GM21737 (cell line): ENCODE measurements around the gene ZNF112.
"Not testable (repeated sequence)": the region's sequence is repeated elsewhere in the genome, so short reads cannot be mapped to it uniquely, and the experiment has no call there.

Source experiments
- ATAC-seq: cut with Tn5 transposase; IDR thresholded peaks from one replicate; pipeline ENCODE4 v1.9.1; 2021; ENCODE audit warnings: mild to moderate bottlenecking, moderate library complexity; ENCODE audit not compliant: unreplicated experiment

Gene ZNF112

DNA sequence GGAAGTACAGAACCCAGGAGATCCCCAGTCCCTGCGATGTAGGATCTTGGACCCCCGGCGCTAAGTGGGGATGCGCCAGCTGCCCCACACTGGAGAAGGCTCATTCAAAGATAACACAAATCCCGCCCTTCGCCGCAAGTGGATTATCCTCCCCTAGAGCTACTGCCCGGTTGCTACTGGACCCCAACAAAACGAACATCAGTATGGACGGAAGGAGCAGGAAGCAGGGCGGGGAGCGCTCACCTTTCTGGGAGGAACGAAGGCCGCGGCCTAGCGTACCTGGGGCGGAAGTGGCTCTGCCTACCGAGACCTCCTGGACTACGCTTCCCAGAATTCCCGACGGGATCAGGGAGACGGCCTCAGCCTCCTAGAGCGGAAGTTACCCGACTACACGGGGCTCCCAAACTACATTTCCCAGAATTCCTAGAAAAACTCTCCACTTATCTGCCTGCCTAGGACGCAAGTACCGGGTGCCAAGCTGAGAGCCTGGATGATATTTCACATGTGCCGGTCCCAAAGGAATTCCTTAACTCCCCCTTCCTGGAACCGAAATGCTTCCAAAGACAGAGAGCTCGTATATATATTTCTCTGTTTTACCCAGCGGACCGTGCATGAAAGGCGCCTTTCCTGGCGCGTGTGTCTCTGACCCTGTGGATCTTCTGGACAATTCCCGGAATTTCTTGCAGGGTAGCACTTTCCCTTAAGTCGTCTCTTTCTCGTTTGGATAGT, at the start of gene ZNF112:
ZNF112 (minus strand) TSS at position 298 of the 729 bp plus-strand sequence. CDS start 16,141 bp downstream, outside the sequence.
- no peak for ATAC-seq

DNA sequence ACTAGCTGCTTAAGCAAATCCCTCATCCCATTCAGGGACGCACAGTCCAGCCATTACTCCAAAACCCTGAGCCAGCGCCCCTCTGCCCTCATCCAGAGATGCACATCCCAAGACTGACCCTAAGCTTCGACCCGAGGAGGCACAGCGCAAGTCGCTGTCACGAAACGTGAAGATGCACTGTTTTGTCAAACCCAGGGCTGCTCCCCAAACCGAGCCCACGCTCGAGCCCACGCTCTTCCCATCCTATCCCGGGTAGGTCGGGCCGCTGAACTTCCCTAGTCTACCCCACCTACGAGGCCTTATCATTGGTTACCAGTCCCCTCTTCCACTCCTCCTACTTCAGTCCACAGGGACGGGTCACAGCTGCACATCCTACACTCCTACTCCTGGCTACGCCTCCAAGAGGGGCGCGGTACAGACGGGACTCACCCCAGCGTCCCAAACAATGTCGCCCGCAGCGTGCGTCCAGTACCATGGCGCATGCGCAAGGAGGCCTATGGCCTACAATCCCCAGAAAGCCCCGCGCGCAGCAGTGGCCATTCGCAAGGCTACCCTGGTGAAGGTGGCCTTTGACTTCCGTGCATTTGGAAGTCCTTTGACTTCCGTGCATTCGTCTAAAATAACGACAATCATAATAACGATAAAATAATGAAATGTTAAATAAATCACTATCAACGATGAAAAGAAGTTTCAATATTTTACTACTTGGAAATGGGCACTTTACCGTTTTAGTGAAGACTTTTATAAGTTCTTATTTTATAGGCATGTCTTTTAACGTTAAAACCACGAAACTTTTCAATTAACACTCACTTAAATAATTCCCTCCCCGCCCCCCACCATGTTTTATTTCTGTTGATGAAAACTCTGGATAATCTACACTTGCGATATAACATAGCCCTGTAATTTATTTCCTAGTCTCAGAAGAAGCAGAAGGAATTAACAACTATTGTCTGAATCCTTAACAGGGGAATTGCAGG, 44.9 kb upstream of the ZNF112 start, which contains the start of gene ZNF285:
ZNF285 (minus strand) TSS at position 470 of the 977 bp plus-strand sequence. CDS start 4,395 bp downstream, outside the sequence.
- ATAC-seq, result no peak

DNA sequence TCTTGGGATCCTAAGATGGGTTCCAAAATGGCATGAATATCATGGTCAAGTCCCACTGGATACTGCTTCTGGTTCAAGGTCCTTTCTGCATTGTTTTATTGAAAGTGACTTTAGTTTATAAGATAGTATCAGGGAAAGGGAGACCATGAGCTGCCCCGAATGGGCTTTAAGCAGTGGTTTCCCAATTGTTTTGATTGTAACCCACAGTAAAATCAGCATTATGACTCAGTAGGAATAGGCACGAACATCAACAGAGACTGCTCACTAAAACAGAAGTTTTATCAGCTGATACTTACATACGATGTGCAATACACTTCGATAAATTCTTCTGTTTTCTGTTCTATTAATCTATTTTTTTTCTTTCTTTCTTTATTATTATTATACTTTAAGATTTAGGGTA, 32.8 kb upstream of the ZNF112 start:
- ATAC-seq, result not testable (repeated sequence)

DNA sequence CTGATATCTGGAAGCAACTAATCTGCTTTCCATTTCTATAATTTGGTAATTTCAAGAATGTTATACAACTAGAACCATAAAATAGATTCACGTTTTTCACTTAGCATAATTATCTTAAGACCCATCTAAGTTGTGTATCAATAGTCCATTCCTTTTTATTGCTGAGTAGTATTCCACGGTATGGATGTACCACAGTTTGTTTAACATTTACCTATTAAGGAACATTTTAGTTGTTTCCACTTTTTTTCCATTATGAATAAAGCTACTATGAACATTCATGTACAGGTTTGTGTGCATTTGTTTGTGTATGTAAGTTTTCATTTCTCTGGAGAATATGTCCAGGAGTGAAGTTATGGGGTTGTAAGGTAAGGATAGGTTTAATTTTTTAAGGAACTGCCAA, 18.3 kb upstream of the ZNF112 start:
- ATAC-seq, result no peak

DNA sequence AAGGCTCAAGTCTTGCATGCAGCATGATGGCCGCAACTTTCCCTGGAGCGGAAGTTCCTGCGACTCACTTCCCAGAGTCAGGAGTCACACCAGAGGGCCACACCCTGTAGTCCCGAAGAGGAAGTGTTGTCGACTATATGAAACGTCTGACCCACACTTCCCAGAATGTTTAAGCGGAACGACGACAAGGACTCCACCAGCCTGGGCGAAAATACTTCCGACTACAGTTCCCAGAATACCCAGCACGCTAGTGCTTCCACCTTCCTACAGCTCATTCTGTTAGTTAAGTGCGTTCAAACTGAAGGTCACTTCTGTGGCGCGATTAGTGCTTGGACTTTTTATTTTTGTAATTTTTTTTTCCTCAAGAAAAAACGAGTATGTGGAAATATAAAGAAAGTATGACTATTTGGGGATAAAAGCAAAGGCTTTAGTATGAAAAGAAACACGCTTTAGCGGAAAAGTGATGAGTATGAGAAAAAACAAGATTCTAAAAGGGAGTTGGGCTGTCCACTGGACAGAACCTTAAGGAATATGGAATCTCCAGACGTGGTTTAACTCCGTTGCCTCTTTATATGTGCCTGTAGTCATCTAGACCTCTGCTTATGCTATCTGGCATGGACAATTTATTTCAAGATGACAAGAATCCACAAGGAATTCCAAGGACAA, 15.5 kb upstream of the ZNF112 start:
- ATAC-seq, result no peak

DNA sequence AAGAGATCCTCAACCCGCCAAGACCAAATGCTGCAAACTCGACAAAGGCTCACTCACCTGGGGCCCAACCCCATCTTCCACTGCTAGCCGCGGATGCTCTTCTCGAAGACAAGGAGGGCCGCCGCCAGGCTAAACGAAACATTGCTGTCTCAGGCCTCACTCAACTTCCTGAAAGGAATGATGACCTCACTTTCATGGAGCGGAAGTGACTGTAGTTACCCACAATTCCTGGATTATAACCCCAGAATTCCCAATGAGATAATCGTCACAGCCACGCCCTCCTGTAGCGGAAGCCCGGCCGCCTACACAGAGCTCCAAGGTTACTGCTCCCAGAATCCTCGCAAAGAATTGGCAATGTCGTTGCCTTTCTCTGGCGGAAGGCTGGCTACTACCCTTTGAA, 10.5 kb upstream of the ZNF112 start:
- no peak for ATAC-seq

DNA sequence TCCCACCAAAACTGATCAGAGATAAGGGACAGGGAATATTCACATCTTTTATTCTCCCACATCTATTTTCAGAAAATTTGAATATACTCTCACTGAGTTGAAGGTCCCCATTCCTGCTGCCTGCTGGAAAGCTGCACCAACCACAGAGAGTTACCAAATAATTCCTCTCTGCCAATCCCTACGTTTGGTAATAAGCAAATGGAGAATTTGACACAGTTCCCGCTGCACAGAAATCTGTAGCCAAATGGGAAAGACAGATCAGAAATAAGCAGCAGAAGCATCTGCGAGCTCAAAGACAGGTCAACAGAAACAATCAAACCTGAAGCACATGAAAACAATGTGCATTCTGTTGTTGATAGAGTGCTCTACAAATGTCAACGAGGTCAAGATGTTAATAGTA, 9.9 kb downstream of the ZNF112 start:
- ATAC-seq, result no peak

DNA sequence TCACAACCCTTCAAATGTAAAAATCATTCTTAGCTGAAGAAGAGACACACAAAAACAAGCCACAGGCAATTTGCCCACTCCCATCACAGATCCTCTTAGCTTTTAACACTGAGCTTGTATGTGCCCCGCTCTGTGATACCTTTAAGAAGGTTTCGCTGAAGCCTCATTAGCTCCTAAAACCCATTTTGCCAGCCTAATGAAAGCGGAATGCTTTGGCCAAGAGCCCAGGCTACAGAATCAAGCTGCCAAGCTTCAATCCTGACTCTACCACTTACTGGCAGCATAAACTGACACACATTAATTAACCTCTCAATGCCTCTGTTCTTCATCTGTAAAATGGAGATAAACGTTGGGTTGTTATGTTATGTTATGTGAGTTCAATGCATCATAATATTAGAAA, 10.5 kb downstream of the ZNF112 start:
- no peak for ATAC-seq

DNA sequence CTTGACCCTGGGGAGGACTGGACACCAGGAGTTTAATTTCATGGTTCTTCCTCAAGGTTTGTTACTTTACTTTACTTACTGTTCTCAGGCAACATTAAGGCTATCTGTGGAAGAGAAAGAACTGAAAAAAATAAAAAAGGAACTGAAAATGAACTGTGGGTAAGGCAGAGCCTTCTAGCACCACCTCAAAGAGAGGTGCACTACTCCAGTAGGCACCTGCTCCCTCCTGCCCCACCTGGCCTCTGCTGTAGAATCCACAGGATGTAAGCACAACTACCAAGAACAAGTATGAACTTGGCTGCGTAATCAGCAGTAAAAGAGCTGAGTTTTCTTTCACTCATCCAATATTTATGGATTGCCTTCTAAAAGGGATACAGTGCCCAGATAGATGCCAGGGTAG, 12.2 kb downstream of the ZNF112 start:
- ATAC-seq, result no peak

DNA sequence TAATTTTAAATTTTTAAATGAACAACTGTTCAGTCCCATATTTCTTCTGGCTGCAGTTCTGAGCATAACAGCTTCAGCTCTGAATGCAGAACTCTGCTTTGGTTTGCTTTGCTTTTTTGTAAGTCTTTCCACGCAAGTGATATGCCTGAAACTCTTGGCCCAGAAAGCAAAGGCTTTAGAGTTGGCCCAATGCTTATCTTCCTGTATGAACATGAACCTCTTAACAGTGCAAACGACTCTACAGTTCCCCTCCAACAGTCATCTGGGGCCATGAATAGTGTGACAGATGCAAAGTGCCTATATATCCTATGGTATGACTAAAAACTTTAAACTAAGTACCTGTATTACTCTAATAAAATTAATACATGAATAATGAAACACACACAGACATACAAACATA, 14.7 kb downstream of the ZNF112 start:
- no peak for ATAC-seq

DNA sequence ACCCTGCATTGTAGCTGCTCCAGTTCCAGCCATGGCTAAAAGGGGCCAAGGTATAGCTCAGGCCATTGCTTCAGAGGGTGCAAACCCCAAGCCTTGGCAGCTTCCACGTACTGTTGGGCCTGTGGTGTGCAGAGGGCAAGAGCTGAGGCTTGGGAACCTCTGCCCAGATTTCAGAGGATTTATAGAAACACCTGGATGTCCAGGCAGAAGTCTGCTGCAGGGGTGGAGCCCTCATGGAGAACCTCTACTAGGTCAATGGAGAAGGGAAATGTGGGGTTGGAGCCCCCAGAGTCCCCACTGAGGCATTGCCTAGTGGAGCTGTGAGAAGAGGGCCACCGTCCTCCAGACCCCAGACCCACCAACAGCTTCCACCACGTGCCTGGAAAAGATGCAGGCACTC, 21.8 kb downstream of the ZNF112 start:
- ATAC-seq, result not testable (repeated sequence)

DNA sequence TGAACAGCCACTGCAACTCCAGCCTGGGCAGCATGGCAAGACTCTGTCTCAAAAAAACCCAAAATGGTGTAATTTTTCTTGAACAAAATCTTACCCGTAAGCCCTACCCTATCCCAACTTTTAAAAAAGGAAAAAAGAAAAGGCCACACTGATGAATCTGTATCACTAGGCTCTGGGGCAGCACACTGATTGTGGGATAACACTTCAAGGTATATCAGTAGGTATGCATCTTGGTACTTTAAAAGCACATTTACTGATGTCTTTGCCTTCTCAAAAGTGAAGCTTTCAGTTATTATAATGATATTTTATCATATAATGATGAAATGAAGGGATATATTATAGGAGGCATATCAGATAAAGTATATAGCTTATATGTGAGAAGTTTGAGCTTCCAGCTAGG, 24.3 kb downstream of the ZNF112 start:
- no peak for ATAC-seq

DNA sequence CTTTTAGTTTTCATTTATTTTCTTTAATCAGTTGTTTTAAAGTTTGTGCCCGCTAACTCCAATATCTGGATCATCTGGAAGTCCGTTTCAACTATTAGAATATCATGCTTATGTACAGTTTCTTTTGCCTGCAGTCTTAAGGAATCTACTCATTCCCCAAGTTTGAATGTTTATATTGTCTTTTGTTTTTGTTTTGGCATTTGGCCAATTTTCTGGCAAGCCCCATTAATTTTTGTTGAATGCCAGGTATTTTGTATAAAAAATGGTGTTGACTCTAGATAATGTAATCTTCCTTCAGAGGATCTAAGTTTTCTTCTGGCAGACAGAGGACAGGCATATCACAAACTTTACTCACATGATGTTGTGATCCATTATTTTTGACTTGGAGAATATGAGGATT, 40.6 kb downstream of the ZNF112 start:
- ATAC-seq, result no peak

DNA sequence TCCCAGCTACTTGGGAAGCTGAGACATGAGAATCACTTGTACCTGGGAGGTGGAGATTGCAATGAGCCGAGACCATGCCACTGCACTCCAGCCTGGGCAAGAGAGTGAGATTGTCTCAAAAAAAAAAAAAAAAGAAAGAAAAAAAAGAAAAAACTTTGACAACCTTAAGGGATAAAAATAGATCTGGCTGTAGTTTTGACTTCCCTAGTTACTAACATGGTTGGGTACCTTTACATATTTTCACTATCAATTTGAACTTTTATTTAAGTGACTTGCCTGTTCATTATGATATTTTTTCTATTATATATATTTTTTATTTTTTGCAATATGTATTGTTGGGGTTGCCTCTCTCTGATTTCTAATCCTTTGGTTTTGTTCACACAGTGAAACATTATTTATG, 43.2 kb downstream of the ZNF112 start:
- no peak for ATAC-seq

DNA sequence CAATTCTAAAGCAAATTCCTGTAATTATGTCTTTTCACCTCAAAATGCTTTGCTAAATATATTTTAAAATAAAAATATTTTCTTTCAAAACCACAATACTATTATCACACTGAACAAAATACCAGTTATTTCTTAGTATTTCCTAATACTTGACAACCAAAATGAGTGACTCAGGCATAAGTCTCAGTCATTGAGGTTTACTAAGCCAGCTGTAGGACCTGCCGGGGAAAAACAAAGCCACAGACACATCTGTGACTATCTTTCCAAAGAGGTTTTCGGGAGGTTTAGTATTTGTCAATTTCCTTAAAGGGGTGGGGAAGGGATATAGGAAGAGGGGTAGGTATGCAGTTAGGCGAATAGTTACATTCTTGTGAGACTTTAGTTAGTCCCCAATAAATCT, 48.5 kb downstream of the ZNF112 start:
- no peak for ATAC-seq

DNA sequence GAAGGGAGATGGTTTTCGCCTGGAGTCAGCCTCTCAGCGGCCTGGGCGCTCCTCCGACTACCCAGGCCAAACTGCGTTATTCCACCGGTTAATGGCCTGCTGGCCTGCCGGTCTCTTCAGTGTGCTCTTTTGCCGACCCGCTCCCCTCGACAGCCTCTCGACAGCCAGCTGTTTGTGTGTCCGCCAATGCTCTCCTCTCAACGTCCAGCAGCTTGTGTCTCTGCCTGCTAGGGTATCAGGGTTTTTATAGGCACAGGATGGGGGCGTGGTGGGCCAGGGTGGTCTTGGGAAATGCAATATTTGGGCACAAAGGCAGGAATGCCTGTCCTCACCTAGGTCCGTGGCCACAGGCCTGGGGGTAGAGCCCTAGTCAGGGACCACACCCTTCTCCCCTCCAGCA, 50.2 kb downstream of the ZNF112 start:
- no peak for ATAC-seq

DNA sequence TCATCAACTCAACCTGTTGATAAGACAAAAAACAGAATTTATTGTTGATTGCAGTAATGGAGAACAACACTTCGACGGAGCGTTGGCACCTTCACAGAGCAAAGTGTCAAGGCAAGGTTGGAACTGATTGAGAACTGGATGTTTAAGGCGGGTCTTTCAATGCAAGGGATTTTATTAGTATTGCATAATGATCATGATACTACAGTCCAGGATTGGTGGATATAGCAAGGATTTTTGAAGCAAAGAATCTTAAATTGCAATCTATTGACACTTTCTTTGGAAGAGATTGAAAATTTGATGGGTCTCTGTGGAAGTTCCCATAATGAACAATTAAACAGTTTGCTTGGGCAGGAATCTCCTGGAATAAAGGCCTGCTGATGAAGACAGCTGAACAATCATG, 51.0 kb downstream of the ZNF112 start:
- no peak for ATAC-seq

DNA sequence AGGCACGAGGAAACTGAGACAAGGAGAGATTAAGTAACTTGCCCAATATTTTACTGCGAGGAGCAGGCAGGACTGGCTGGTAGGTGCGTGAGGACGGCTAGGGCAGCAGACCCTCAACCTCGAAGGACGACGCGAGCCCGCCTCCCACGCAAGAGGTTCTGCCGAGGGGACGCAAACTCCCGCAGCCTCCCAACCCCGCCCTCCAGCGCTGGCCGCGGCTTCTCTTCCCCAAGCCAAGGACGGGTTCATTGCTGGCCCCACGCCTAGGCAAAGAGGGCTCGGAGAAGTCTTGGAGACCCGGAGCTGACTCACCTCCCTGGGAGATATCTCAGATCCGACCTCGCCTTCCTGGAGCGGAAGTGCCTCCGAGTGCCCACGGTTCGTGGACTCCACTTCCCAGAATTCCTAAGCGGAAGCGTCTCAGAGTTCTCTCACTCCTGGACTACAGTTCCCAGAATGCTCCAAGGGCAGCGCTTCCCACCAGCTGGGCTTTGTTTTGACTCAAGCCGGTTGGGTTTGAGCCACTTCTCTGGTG, 51.8 kb downstream of the ZNF112 start, which contains the start of gene ZNF235:
ZNF235 (minus strand) TSS at position 367 of the 535 bp plus-strand sequence. CDS start 1,621 bp downstream, outside the sequence.
- ATAC-seq, result peak; percentile 86

DNA sequence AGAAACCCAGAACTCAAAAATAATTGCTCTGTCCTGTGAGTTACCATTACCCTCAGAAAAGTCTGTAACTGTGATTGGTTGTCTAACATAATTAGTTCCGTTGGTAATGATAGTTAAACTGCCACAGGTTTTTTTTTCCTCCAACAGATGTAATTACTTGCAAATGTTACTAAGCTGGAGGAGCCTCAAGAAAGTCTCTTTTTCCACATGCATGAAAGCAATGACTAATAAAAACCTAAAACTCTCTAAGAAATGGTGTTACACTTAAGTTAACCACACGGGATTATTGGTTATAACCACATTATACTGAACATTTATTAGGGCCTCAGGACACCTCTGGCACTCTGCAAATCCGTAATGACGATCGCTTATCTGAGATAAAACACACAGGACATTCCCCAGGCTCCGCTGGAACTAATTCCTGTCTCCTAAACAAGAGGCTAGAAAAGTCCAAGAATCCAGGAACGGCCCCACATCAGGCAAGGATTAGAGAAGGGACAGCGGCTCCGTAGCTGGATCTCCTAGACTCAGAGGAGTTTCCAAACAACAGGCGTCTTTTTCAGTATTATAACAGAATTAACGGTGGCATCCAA, 52.4 kb downstream of the ZNF112 start:
- no peak for ATAC-seq

DNA sequence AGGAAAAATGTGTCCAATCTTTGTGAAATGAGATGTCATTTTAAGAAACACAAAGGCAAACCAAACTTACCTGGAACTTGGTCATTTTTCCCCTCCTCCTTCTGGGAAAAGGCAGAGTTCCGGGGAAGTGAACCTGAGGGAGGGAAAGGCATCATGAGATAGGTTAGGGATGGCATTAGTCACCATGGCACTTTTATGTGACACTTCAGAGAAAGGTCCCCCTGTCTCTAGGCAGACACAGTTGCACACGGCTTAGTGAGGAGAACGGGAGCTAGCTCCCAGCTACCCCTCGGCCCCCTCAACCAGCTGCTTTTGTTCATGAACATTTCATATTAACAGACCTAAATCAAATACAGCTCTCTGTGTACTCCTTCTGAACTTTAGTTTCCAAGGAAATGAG, 53.2 kb downstream of the ZNF112 start:
- ATAC-seq, result no peak
